Neural cell (in vitro differentiated cells): Measurements from ENCODE around the gene ARRB1.

Experiments used
- CTCF ChIP-seq: fragments of 450-650 bp; IDR thresholded peaks from 2 replicates; pipeline ENCODE4 v1.5.1; 2014; ENCODE audit warnings: antibody characterized with exemption, mild to moderate bottlenecking, moderate library complexity; ENCODE audit not compliant: poor library complexity, severe bottlenecking
- EP300 ChIP-seq: fragments of 450-650 bp; conservative IDR thresholded peaks from 2 replicates; pipeline ENCODE4 v1.6.1; 2014; ENCODE audit warnings: antibody characterized with exemption, mild to moderate bottlenecking, moderate library complexity; ENCODE audit not compliant: poor library complexity, severe bottlenecking
- EZH2 ChIP-seq: fragments of 200-600, 300-800 bp; shearing (Covaris generic), sonication (generic); IDR thresholded peaks from 2 replicates; pipeline ENCODE4 v1.6.1; 2014; ENCODE audit warnings: antibody characterized with exemption, low read length, borderline replicate concordance, mild to moderate bottlenecking; ENCODE audit not compliant: insufficient read depth, poor library complexity, severe bottlenecking
- POLR2AphosphoS5 ChIP-seq: IDR thresholded peaks from 2 replicates; pipeline ENCODE4 v1.6.1; 2012
- RAD21 ChIP-seq: fragments of 450-650 bp; conservative IDR thresholded peaks from 2 replicates; pipeline ENCODE4 v1.6.1; 2014; ENCODE audit warnings: antibody characterized with exemption, mild to moderate bottlenecking, moderate library complexity
- TAF1 ChIP-seq: IDR thresholded peaks from 2 replicates; pipeline ENCODE4 v1.6.1; 2012; ENCODE audit warnings: low read depth
- TF ChIP-seq, protein P1 (sequence below): IDR thresholded peaks from 2 replicates; pipeline ENCODE4 v1.6.1; 2012; ENCODE audit warnings: borderline replicate concordance

DNA sequence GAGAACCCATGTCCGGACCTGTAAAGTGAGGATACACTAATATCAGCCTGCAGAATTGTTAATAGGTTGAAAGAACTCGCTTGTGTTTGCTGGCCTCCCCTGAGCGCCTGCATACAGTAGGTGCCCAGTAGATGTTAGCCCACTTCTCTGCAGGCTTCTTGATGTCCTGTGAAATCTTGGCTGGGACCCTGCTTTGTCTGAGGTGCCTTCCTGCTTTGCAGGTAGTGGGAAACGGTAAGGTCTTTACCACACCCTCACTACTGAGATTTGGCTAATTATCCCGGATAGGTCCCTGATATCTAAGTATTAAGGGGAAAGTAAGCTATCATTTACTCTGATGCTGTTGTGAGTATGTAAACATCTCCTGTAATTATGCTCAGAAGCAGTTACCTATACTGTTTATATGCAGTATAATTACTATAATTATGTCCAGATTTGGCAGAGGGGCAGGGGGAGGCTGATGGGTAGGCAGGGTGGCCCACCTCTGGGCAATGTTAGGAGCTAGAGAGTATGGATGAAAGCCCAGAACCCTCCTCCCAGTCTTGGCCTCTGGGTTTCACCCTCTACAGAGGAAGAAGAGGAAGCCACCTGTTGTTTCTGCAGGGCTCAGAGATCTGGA lies 1.2 kb upstream of the ARRB1 start:
- no peak for TF ChIP-seq CTCF
- TF ChIP-seq TAF1 = no peak
- TF ChIP-seq, protein P1, sequence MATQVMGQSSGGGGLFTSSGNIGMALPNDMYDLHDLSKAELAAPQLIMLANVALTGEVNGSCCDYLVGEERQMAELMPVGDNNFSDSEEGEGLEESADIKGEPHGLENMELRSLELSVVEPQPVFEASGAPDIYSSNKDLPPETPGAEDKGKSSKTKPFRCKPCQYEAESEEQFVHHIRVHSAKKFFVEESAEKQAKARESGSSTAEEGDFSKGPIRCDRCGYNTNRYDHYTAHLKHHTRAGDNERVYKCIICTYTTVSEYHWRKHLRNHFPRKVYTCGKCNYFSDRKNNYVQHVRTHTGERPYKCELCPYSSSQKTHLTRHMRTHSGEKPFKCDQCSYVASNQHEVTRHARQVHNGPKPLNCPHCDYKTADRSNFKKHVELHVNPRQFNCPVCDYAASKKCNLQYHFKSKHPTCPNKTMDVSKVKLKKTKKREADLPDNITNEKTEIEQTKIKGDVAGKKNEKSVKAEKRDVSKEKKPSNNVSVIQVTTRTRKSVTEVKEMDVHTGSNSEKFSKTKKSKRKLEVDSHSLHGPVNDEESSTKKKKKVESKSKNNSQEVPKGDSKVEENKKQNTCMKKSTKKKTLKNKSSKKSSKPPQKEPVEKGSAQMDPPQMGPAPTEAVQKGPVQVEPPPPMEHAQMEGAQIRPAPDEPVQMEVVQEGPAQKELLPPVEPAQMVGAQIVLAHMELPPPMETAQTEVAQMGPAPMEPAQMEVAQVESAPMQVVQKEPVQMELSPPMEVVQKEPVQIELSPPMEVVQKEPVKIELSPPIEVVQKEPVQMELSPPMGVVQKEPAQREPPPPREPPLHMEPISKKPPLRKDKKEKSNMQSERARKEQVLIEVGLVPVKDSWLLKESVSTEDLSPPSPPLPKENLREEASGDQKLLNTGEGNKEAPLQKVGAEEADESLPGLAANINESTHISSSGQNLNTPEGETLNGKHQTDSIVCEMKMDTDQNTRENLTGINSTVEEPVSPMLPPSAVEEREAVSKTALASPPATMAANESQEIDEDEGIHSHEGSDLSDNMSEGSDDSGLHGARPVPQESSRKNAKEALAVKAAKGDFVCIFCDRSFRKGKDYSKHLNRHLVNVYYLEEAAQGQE = no peak
- TF ChIP-seq EZH2 = no peak
- no peak for TF ChIP-seq POLR2AphosphoS5
- no peak for TF ChIP-seq EP300
- no peak for TF ChIP-seq RAD21
